Stimulated activated CD4-positive, alpha-beta T cell treated with anti-CD3 and anti-CD28 coated beads, TNF-alpha, amount 100 ng/mL, for 1 hour (primary cell): ENCODE results near the gene OSBPL5.

Source experiments
- DNase-seq, 3 donors: peaks; one replicate each; pipeline ENCODE4 v3.0.0-alpha.2; 2020; ENCODE audit warnings: low read depth in 3 of 3, low spot score in 1 of 3

The OSBPL5 gene

DNA sequence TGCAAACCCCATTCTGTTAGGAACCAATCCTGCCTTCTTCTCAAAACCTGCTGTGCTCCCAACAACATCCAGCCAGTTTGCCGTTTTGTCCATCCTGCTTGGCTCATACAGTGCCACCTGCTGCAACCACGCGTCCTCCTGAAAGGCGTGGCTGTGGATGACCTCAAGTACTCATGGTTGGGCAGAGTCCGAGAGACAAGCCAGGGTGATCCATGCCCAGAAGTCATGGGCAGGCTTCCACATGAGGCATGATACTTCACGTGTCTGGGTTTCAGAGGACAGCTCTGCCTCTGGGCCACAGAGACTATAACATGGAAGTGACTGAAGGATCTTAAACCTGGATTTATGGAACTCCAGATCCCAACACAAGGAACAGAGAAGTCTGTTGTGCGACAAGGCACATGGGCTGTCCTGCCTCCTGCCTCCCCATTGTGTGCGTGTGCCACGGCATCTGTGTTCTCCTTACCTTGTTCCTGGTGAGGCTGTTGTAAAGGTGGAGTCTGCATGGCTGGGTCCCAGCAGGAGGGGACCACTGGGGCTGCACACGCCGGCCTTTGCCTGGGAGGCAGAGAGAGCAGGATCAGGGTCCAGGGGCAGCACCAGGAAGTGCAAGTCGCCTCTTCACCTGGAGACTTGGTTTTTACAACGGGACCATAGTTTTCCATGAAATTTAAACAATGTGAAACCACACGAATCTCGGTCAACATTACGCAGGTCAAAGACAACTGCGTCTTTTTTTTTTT lies 123.2 kb downstream of the OSBPL5 start:
- no peak for DNase-seq

DNA sequence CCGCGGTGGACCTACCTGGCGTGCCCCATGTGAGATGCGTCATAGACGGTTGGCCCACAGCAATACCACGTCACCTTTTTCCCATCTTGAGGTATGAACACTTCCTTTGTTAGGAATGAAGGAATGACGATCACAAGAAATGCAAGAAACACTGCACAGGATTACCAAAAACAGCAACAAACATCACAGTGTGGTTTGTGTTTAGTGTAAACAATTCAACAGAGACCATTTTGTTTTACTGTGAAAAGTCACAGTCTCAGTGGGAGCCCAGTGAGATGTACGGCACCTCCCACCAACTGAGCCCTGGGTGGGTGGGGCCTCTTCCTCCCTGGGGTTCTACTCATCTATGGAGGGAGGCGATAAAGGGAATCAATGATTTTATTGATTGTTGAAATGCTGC lies 124.2 kb downstream of the OSBPL5 start:
- DNase-seq: no peak

DNA sequence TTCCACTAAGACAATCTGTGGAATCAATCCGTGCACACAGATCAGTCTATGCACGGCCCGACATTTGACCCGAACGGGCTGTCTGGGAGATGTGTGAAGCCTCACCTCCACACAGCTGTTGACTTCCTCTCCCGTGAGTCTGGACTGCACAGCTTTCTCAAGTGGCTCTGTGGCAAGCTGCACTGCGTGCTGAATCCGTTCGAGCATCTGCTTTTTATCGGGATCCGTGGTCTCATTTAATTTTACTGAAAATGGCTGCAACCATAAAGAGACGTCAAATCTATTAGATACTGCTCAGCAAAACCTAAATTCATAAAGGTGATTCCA lies 127.2 kb downstream of the OSBPL5 start:
- DNase-seq: no peak
